IPS-20b (cell line): ENCODE results near the gene GNG10.

Experiments
- H3K27ac ChIP-seq: one replicate; pipeline ENCODE4 v1.5.1; 2013; ENCODE audit warnings: low read length
- H3K27me3 ChIP-seq: 2 replicates; pipeline ENCODE4 v1.6.1; 2013; ENCODE audit warnings: mild to moderate bottlenecking, low read length, inconsistent platforms; ENCODE audit not compliant: insufficient read depth
- H3K36me3 ChIP-seq: 2 replicates; pipeline ENCODE4 v1.6.1; 2013; ENCODE audit warnings: low read depth, mild to moderate bottlenecking, inconsistent platforms, low read length, moderate library complexity; ENCODE audit not compliant: insufficient read depth
- H3K4me1 ChIP-seq: 2 replicates; pipeline ENCODE4 v1.6.1; 2013; ENCODE audit warnings: mild to moderate bottlenecking, control low read depth, inconsistent platforms, low read length, moderate library complexity; ENCODE audit not compliant: insufficient read depth
- H3K4me3 ChIP-seq: 2 replicates; pipeline ENCODE4 v1.5.1; 2013; ENCODE audit warnings: mild to moderate bottlenecking, low read length, inconsistent platforms
- H3K9ac ChIP-seq: 2 replicates; pipeline ENCODE4 v1.6.1; 2013; ENCODE audit warnings: low read depth, mild to moderate bottlenecking, inconsistent platforms, low read length, moderate library complexity
- H3K9me3 ChIP-seq: 2 replicates; pipeline ENCODE4 v1.6.1; 2013; ENCODE audit warnings: mild to moderate bottlenecking, low read depth, low read length, inconsistent platforms; ENCODE audit not compliant: insufficient read depth

Gene GNG10

DNA sequence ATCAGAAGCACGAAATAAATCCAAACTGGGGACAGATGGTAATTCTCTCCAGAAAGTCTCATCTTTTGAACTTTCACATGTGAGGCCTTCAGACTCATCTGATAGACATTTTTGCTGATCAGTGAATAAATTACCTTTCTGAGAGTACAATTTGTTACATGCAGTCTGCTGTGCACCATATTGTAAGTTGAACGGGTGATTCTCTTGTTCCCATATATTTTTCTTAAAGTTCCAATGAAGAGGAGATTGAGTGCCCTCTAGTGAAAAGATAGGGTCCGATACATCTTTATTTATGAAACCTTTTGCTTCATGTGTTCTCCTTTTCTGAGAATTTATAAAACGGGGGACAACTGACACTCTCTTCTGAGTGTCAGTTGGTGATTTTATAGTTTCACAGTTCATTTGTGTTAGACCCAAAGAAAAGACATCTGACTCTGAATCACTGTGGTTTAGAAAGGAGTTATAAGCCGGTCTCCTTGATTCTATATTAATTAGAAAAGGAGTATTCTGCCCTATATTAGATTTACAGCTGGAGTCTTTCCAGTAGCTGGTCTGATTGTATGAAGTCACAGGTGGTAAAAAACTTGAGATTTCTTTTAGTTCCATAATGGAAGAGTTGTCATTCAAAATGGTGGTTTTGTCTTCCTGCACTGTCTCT lies 30.4 kb downstream of the GNG10 start:
- H3K36me3 ChIP-seq = no peaks in the 10 kb centered on the region
- H3K27ac ChIP-seq = no peak overlapping the region
- H3K27me3 ChIP-seq = no peaks in the 10 kb centered on the region
- no peak overlapping the region for H3K9ac ChIP-seq
- H3K9me3 ChIP-seq = no peaks in the 10 kb centered on the region
- H3K4me3 ChIP-seq = no peak overlapping the region
- H3K4me1 ChIP-seq = no peaks in the 10 kb centered on the region

- Histone ChIP-seq H3K27me3 (no peaks in the 10 kb centered on the region), H3K4me3 (no peak overlapping the region), H3K36me3 (no peaks in the 10 kb centered on the region), H3K9me3 (no peaks in the 10 kb centered on the region), H3K27ac (no peak overlapping the region), H3K4me1 (no peaks in the 10 kb centered on the region), H3K9ac (no peak overlapping the region)
Measured at GRCh38 chr9:111696796-111697195, 35.4 kb downstream of the GNG10 start.

GRCh38 chr9:111700776-111701175 lies 39.4 kb downstream of the GNG10 start:
- no peak overlapping the region for H3K4me3 ChIP-seq
- H3K4me1 ChIP-seq = no peaks in the 10 kb centered on the region
- H3K36me3 ChIP-seq = no peaks in the 10 kb centered on the region
- no peaks in the 10 kb centered on the region for H3K27me3 ChIP-seq
- H3K9me3 ChIP-seq = no peaks in the 10 kb centered on the region
- H3K9ac ChIP-seq = no peak overlapping the region
- H3K27ac ChIP-seq = no peak overlapping the region

DNA sequence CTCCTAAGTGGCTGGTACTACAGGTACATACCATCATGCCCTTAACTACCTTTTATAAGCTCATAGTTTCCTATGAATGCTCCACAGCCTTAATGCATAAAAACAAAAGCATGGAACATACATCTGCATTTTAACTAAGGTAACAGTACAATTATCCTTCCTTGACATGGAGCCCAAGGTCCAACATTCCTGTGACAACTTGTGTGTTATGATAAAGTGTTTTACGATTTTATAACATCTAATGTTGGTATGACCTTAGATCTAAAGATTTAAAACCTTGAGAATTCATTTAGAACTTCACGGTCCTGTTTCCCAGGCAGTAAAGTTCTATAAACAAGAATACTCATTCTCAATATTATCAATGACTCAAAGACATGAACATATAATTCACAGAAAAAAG lies 43.1 kb downstream of the GNG10 start:
- H3K36me3 ChIP-seq = no peaks in the 10 kb centered on the region
- no peak overlapping the region for H3K27ac ChIP-seq
- no peaks in the 10 kb centered on the region for H3K9me3 ChIP-seq
- H3K4me1 ChIP-seq = no peaks in the 10 kb centered on the region
- H3K27me3 ChIP-seq = no peaks in the 10 kb centered on the region
- H3K4me3 ChIP-seq = no peak overlapping the region
- H3K9ac ChIP-seq = no peak overlapping the region

- no peak overlapping the region for H3K27ac ChIP-seq
- peaks cover 12% of the 10 kb centered on the region; the same call in 1 of the 2 replicates for H3K4me1 ChIP-seq
- H3K27me3 ChIP-seq = no peaks in the 10 kb centered on the region
- no peak overlapping the region for H3K4me3 ChIP-seq
- H3K36me3 ChIP-seq = no peaks in the 10 kb centered on the region
- no peak overlapping the region for H3K9ac ChIP-seq
- H3K9me3 ChIP-seq = no peaks in the 10 kb centered on the region
Measured at GRCh38 chr9:111711548-111711947, 50.1 kb downstream of the GNG10 start.

DNA sequence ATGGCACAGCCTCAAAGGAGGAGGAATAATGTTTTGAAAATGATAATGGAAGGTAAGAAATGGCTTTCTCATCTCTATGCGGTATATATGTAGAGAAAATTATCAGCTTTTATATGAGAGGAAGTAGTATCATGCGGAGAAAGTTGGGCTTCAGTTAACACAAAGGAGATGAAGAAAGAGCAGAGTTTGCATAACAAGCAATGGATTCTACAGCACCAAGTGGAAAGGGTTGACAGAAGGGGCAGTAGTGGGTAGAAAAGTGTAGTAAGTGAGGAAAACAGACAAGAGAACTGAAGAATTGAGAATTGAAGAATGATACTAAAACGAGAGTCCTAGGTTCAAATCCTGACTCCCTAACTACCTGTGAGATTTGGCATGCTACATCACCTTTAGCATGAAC lies 51.0 kb downstream of the GNG10 start:
- Histone ChIP-seq H3K36me3 (no peaks in the 10 kb centered on the region), H3K27me3 (no peaks in the 10 kb centered on the region), H3K27ac (no peak overlapping the region), H3K4me1 (peaks cover 12% of the 10 kb centered on the region; the same call in 1 of the 2 replicates), H3K4me3 (no peak overlapping the region), H3K9me3 (no peaks in the 10 kb centered on the region), H3K9ac (no peak overlapping the region)

DNA sequence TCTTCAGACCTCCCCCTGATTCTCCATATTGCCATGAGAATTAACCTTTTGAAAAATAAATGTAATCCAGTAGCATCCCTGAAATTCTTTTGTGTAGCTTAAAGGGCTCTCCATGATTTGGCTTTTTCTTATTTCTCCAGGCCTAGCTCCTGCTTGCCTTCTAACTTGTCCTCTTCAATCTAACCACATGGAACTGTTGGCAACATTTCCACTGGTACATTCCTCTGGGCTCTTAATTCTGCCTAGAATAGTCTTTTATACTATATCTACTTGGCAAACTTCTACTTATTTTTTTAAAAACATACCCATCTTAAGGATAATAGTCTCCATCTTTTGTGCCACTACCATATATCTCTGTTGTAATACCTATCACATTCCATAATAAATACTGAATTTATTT lies 54.1 kb downstream of the GNG10 start:
- Histone ChIP-seq H3K4me1 (peaks cover 12% of the 10 kb centered on the region; the same call in 1 of the 2 replicates), H3K36me3 (no peaks in the 10 kb centered on the region), H3K9ac (no peak overlapping the region), H3K27ac (no peak overlapping the region), H3K4me3 (no peak overlapping the region), H3K27me3 (no peaks in the 10 kb centered on the region), H3K9me3 (no peaks in the 10 kb centered on the region)

DNA sequence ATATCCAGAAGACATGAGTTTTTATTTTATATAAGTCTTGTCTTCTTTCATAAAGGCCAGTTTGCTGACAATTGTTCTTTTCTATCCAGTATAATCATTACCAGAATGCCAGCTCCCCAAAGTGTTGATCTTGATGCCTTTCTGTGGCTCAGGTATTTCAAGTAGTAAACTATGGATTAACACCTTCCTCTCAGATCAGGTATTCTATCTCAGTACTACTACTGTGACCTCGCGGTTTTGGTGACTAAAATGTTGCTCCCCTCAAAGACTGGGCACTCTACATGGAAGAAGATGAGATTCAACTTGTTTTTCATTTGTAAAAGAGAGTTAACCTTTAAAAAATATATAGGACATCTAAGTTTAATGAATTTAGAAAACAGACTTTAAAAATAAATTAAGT lies 58.1 kb downstream of the GNG10 start:
- Histone ChIP-seq H3K9ac (no peak overlapping the region), H3K27me3 (no peaks in the 10 kb centered on the region), H3K4me1 (peaks cover 6% of the 10 kb centered on the region; the same call in 1 of the 2 replicates), H3K36me3 (no peaks in the 10 kb centered on the region), H3K27ac (no peak overlapping the region), H3K4me3 (no peak overlapping the region), H3K9me3 (no peaks in the 10 kb centered on the region)
